Cardiac fibroblast (primary cell): ENCODE data around the gene POU6F1.

ENCODE experiments used
- DNase-seq, 2 donors: peaks; one replicate each; pipeline versions ENCODE4 v3.0.0 to v3.0.0-alpha.2; 2010; ENCODE audit warnings: low read depth in 2 of 2
- H3K4me3 ChIP-seq, 2 donors: replicated peaks in 1 of 2; 1 replicate in 1 of 2; 2 replicates in 1 of 2; pipeline ENCODE4 v1.5.1; 2011; ENCODE audit warnings: low read depth in 2 of 2, low read length in 2 of 2, mild to moderate bottlenecking in 2 of 2, moderate library complexity in 1 of 2
- CTCF ChIP-seq: IDR thresholded peaks from one replicate; pipeline ENCODE4 v1.5.1; 2011; ENCODE audit warnings: low read depth, mild to moderate bottlenecking, low read length, inconsistent platforms

POU6F1 gene

GRCh38 chr12:51242120-51242519 lies 24.3 kb upstream of the POU6F1 start:
- TF ChIP-seq CTCF: no peak
- H3K4me3 ChIP-seq: no peak overlapping the region
- DNase-seq: no peak

GRCh38 chr12:51240971-51241370 lies 23.1 kb upstream of the POU6F1 start:
- DNase-seq: peak in 1 of 2 donors; percentile 51
- H3K4me3 ChIP-seq: no peak overlapping the region
- TF ChIP-seq CTCF: no peak

- TF ChIP-seq CTCF: no peak
- H3K4me3 ChIP-seq: peak within 1 kb of the TSS; percentile 70 to 100
- DNase-seq: peak; percentile 95 to 98
Measured at GRCh38 chr12:51238510-51239334, 20.9 kb upstream of the POU6F1 start, which contains the start of gene DAZAP2. TSS of gene DAZAP2 (plus strand) at chr12:51238826. CDS start at chr12:51238908, 82 bp downstream.

- DNase-seq: no peak
- no peak for TF ChIP-seq CTCF
- peak overlapping the region; percentile 70 to 100 for H3K4me3 ChIP-seq
Measured at GRCh38 chr12:51238037-51238509, 20.2 kb upstream of the POU6F1 start.

- DNase-seq: no peak
- TF ChIP-seq CTCF: no peak
- H3K4me3 ChIP-seq: no peak overlapping the region
Measured at GRCh38 chr12:51234530-51234929, 16.7 kb upstream of the POU6F1 start.

GRCh38 chr12:51232642-51233041 lies 14.8 kb upstream of the POU6F1 start:
- H3K4me3 ChIP-seq: no peak overlapping the region
- no peak for DNase-seq
- TF ChIP-seq CTCF: no peak
